SK-N-SH (cell line): Measurements from ENCODE around the gene VOPP1. TPM values are rescaled to one million over a fixed set of nuclear protein-coding genes. Genes with fewer than 3 reads are reported as not detected.

Experiments used
- CTCF ChIA-PET: fragments of 300-600, 350-600 bp; formaldehyde crosslinking; extraction: SDS; loops from one replicate; lab custom pipeline; 2021; lab: Yijun Ruan, JAX
- POLR2A ChIA-PET: fragments of 350-600 bp; sonication (Branson Sonifier 250); formaldehyde crosslinking; extraction: SDS; loops from one replicate; lab custom pipeline; 2020; ENCODE audit warnings: antibody characterized with exemption, inconsistent platforms; lab: Yijun Ruan, JAX
- DNase-seq: peaks from one replicate; pipeline ENCODE4 v3.0.0; 2012
- H2AFZ ChIP-seq: fragments of 200-600 bp; sonication (generic); 2 replicates; pipeline ENCODE4 v1.8.1; 2016; ENCODE audit warnings: antibody characterized with exemption, mild to moderate bottlenecking, low read depth
- H3F3A ChIP-seq: fragments of 200-600 bp; sonication (generic); replicated peaks from 2 replicates; pipeline ENCODE3; 2016; ENCODE audit warnings: antibody characterized with exemption, mild to moderate bottlenecking; ENCODE audit not compliant: insufficient read depth
- H3K27ac ChIP-seq, 2 experiments: fragments of 200-500 bp in 1 of 2; fragments of 200-600 bp in 1 of 2; sonication (Bioruptor generic) in 1 of 2; sonication (generic), shearing (Covaris generic) in 1 of 2; 2 replicates each; pipeline versions ENCODE4 v1.5.1 to v1.6.1; 2014 to 2016; ENCODE audit warnings: low read depth in 2 of 2, inconsistent platforms in 1 of 2, low read length in 1 of 2, mild to moderate bottlenecking in 1 of 2, mixed read lengths in 1 of 2
- H3K27me3 ChIP-seq: fragments of 200-600 bp; sonication (generic), shearing (Covaris generic); 2 replicates; pipeline ENCODE4 v1.6.1; 2016; ENCODE audit warnings: mixed run types; ENCODE audit not compliant: insufficient read depth
- H3K36me3 ChIP-seq, 2 experiments: fragments of 200-500 bp in 1 of 2; fragments of 200-600 bp in 1 of 2; sonication (Bioruptor generic) in 1 of 2; sonication (generic) in 1 of 2; replicated peaks in 1 of 2; 2 replicates each; pipeline versions ENCODE3 to v1.5.1; 2014 to 2016; ENCODE audit warnings: low read length in 1 of 2, mild to moderate bottlenecking in 1 of 2; ENCODE audit not compliant: insufficient read depth in 2 of 2, control insufficient read depth in 1 of 2
- H3K4me1 ChIP-seq, 2 experiments: fragments of 200-500 bp in 1 of 2; fragments of 200-600 bp in 1 of 2; sonication (Bioruptor generic) in 1 of 2; sonication (generic), shearing (Covaris generic) in 1 of 2; 2 replicates each; pipeline versions ENCODE4 v1.5.1 to v1.6.1; 2014 to 2016; ENCODE audit warnings: low read depth in 1 of 2, low read length in 1 of 2, mixed run types in 1 of 2; ENCODE audit not compliant: insufficient read depth in 2 of 2, control insufficient read depth in 1 of 2
- H3K4me2 ChIP-seq: fragments of 200-600 bp; sonication (generic), shearing (Covaris generic); 2 replicates; pipeline ENCODE4 v1.6.1; 2017; ENCODE audit warnings: mixed run types
- H3K4me3 ChIP-seq, 2 experiments: fragments of 200-500 bp in 1 of 2; fragments of 200-600 bp in 1 of 2; sonication (Bioruptor generic) in 1 of 2; sonication (generic), shearing (Covaris generic) in 1 of 2; 2 replicates each; pipeline versions ENCODE4 v1.5.1 to v1.8.1; 2014 to 2016; ENCODE audit warnings: low read depth in 2 of 2, inconsistent platforms in 1 of 2, low read length in 1 of 2, mild to moderate bottlenecking in 1 of 2, mixed read lengths in 1 of 2, moderate library complexity in 1 of 2
- H3K79me2 ChIP-seq: fragments of 200-600 bp; sonication (generic); 2 replicates; pipeline ENCODE4 v1.8.1; 2017; ENCODE audit warnings: mild to moderate bottlenecking; ENCODE audit not compliant: insufficient read depth
- H3K9ac ChIP-seq: fragments of 200-600 bp; sonication (generic); 2 replicates; pipeline ENCODE4 v1.6.1; 2017; ENCODE audit warnings: mixed run types
- H3K9me2 ChIP-seq: fragments of 200-600 bp; sonication (generic); 2 replicates; pipeline ENCODE4 v1.6.1; 2017; ENCODE audit warnings: mixed run types
- H3K9me3 ChIP-seq: fragments of 200-600 bp; sonication (generic); 2 replicates; pipeline ENCODE4 v1.6.1; 2017; ENCODE audit warnings: mixed run types, mild to moderate bottlenecking, moderate library complexity
- H4K20me1 ChIP-seq: fragments of 200-600 bp; sonication (generic); 2 replicates; pipeline ENCODE4 v1.6.1; 2017; ENCODE audit warnings: mild to moderate bottlenecking, mixed run types; ENCODE audit not compliant: insufficient read depth
- CTCF ChIP-seq: fragments of 200-600 bp; sonication (generic); IDR thresholded peaks from 2 replicates; pipeline ENCODE4 v1.6.1; 2017; ENCODE audit warnings: antibody characterized with exemption, mild to moderate bottlenecking, moderate library complexity
- EP300 ChIP-seq, 2 experiments: IDR thresholded peaks; 2 replicates each; pipeline versions ENCODE4 v1.4.0 to v1.6.1; 2012; ENCODE audit warnings: borderline replicate concordance in 1 of 2, low read depth in 1 of 2, low read length in 1 of 2
- EZH2phosphoT487 ChIP-seq: fragments of 200-600 bp; sonication (generic); IDR thresholded peaks from 2 replicates; pipeline ENCODE4 v1.6.1; 2017; ENCODE audit warnings: low read depth, mixed run types, mild to moderate bottlenecking, antibody characterized with exemption, moderate library complexity, borderline replicate concordance
- FOSL2 ChIP-seq: IDR thresholded peaks from 2 replicates; pipeline ENCODE4 v1.4.0; 2012; ENCODE audit warnings: low read depth, mild to moderate bottlenecking, moderate library complexity, borderline replicate concordance
- FOXJ3 ChIP-seq: sonication (generic); formaldehyde crosslinking; IDR thresholded peaks from 2 replicates; pipeline ENCODE4 v1.5.1; 2020; ENCODE audit warnings: mild to moderate bottlenecking, missing genetic modification reagents
- FOXM1 ChIP-seq: IDR thresholded peaks from 2 replicates; pipeline ENCODE4 v1.4.0; 2012; ENCODE audit warnings: low read depth, mild to moderate bottlenecking
- GABPA ChIP-seq: IDR thresholded peaks from 2 replicates; pipeline ENCODE4 v1.4.0; 2012; ENCODE audit warnings: low read depth, mild to moderate bottlenecking
- GATA2 ChIP-seq: sonication (generic); formaldehyde crosslinking; IDR thresholded peaks from 2 replicates; pipeline ENCODE4 v1.5.0; 2020; ENCODE audit warnings: mild to moderate bottlenecking, missing genetic modification reagents
- JUND ChIP-seq: IDR thresholded peaks from 2 replicates; pipeline ENCODE4 v1.4.0; 2012
- MEF2A ChIP-seq: IDR thresholded peaks from 2 replicates; pipeline ENCODE4 v1.4.0; 2012; ENCODE audit warnings: low read depth, borderline replicate concordance
- MXI1 ChIP-seq: IDR thresholded peaks from 2 replicates; pipeline ENCODE4 v1.6.1; 2012; ENCODE audit warnings: mild to moderate bottlenecking, low read depth, low read length, improper control_type of control experiment
- PBX3 ChIP-seq: IDR thresholded peaks from 2 replicates; pipeline ENCODE4; 2012
- RXRA ChIP-seq: IDR thresholded peaks from 2 replicates; pipeline ENCODE4 v1.4.0; 2012; ENCODE audit warnings: low read depth, mild to moderate bottlenecking, borderline replicate concordance
- TAF1 ChIP-seq: IDR thresholded peaks from 2 replicates; pipeline ENCODE4 v1.6.1; 2012; ENCODE audit warnings: low read depth, mild to moderate bottlenecking, low read length, moderate library complexity, borderline replicate concordance
- TEAD4 ChIP-seq: IDR thresholded peaks from 2 replicates; pipeline ENCODE4 v1.4.0; 2012; ENCODE audit warnings: mild to moderate bottlenecking, borderline replicate concordance; ENCODE audit not compliant: insufficient read depth
- ZBTB33 ChIP-seq: IDR thresholded peaks from 2 replicates; pipeline ENCODE4 v1.4.0; 2012; ENCODE audit warnings: low read depth, borderline replicate concordance
- WGBS: methylation state at CpG from one replicate; pipeline ENCODE4 v1.1.6; 2017; ENCODE audit warnings: low lambda C conversion rate; 5-methylcytosine and 5-hydroxymethylcytosine counted together
- polyA plus RNA-seq, 3 experiments: library from polyadenylated mRNA; depleted of rRNA; stranded (reverse); fragments of >200 nt; gene quantifications; 2 replicates each; pipeline ENCODE4 v1.2.3, GENCODE V29; 2012
- TF ChIP-seq, protein P1 (sequence below): IDR thresholded peaks from 2 replicates; pipeline ENCODE4 v1.4.0; 2012; ENCODE audit warnings: low read depth, borderline replicate concordance
- TF ChIP-seq, protein P2 (sequence below): fragments of 150-350 bp; IDR thresholded peaks from 2 replicates; pipeline ENCODE4 v1.6.1; 2016; ENCODE audit warnings: mild to moderate bottlenecking, low read depth, low read length

The VOPP1 gene
- polyA plus RNA-seq, 1 of the 3 experiments (the other 2 are of a cell fraction): 69.5 TPM

GRCh38 chr7:55518836-55519235, 53.5 kb downstream of the VOPP1 start:
- DNase-seq: no peak
- H4K20me1 ChIP-seq: peaks cover 62% of the 10 kb centered on the region

More at GRCh38 chr7:55518836-55519235, 53.5 kb downstream of the VOPP1 start:
- Histone ChIP-seq H3K9ac (no peak overlapping the region), H3K27ac (no peak overlapping the region), H3K4me3 (no peak overlapping the region), H3K4me2 (no peak overlapping the region), H3K4me1 (peaks cover 0 to 21% of the 10 kb centered on the region in 2 experiments; a peak in 2 of 4 replicates), H3K9me2 (no peaks in the 10 kb centered on the region), H2AFZ (no peak overlapping the region), H3K9me3 (no peaks in the 10 kb centered on the region), H3K79me2 (peaks cover 77% of the 10 kb centered on the region), H3F3A (no peaks in the 10 kb centered on the region), H3K36me3 (peaks cover 41 to 46% of the 10 kb centered on the region in 2 experiments), H3K27me3 (no peaks in the 10 kb centered on the region)
- TF ChIP-seq PBX3 (no peak), JUND (no peak), MEF2A (no peak), TAF1 (no peak), MXI1 (no peak), CTCF (no peak), EZH2phosphoT487 (no peak), EP300 (IDR thresholded peaks at IDR 0.05; ENCODE audit: borderline replicate concordance in 1 of 2, low read depth in 1 of 2, low read length in 1 of 2) (no peak), TEAD4 (no peak), FOXJ3 (CRISPR knock-in tag) (no peak), RXRA (no peak), FOSL2 (no peak), GABPA (no peak), ZBTB33 (no peak), GATA2 (CRISPR knock-in tag) (no peak), FOXM1 (no peak)
- TF ChIP-seq, protein P1, sequence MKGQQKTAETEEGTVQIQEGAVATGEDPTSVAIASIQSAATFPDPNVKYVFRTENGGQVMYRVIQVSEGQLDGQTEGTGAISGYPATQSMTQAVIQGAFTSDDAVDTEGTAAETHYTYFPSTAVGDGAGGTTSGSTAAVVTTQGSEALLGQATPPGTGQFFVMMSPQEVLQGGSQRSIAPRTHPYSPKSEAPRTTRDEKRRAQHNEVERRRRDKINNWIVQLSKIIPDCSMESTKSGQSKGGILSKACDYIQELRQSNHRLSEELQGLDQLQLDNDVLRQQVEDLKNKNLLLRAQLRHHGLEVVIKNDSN: no peak
- TF ChIP-seq, protein P2, sequence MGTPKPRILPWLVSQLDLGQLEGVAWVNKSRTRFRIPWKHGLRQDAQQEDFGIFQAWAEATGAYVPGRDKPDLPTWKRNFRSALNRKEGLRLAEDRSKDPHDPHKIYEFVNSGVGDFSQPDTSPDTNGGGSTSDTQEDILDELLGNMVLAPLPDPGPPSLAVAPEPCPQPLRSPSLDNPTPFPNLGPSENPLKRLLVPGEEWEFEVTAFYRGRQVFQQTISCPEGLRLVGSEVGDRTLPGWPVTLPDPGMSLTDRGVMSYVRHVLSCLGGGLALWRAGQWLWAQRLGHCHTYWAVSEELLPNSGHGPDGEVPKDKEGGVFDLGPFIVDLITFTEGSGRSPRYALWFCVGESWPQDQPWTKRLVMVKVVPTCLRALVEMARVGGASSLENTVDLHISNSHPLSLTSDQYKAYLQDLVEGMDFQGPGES: no peak
- CTCF ChIA-PET: interaction anchor here (1.2 to 1.4 kb wide), 2 partner anchors 16 to 28 kb away, joined by 3 to 5 read pairs; no protein-coding TSS in a partner anchor
- 96% methylated on average over 8 of the region's 8 CpGs for WGBS
- POLR2A ChIA-PET: no interaction called here
